ENCODE measurements around the gene PPP1R16B.
A peak's percentile ranks its signal among the peaks of the same experiment; 100 is the strongest.
"Not testable (repeated sequence)": the region's sequence is repeated elsewhere in the genome, so short reads cannot be mapped to it uniquely, and the experiment has no call there.

Gene PPP1R16B

DNA sequence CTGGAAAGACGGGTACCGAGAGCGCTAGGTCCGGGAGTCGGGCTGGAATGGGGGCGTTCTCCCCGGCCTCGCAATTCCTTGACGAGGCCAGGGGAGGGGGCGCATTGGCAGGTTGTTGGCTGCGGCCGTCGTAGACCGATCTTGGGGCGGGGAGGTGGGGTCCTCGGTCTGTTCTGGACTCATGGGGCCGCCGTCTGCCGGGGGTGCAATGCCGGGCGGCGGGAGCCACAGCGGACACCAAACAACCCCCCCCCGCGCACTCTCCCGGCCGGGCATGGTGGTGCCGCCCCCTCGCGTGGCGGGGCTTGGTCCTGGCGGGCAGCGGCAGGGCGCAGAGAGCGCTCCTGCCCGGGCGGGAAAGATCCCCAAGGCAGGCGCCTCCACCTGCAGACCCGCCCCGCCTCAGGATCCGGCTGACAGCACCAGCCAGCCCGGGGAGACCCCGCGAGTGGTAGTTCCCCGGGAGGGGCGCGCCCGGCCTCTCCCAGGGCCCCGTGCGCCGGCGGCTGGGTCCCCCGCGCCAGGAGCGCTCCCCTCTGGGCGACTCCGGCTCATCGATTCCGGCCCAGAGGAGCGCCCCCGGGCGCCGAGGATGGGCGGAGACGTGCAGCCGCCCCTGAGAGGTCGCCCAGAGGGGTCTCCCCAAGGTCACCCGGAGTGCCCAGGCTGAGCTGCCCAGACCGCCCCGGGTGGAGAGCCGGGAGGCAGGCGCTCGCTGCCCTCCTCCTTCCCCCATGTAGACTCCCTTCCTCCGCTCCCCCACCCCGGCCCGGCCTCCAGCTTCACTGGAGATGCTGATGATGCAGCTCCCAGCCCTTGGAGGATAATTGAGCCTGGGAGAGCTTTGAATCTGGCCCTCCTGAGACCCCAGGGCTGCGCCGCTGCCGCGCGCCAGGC, 709 bp downstream of the PPP1R16B start:
- no peaks in the 10 kb centered on the region for H3K36me3 ChIP-seq (ENCODE audit: control insufficient read depth in 1 of 2, insufficient read depth in 2 of 2, low read length in 2 of 2)
- peaks cover 9 to 13% of the 10 kb centered on the region in 2 donors for H3K4me1 ChIP-seq (ENCODE audit: control insufficient read depth in 1 of 2, insufficient read depth in 2 of 2, low read length in 2 of 2)
- H3K27me3 ChIP-seq (ENCODE audit: control insufficient read depth in 1 of 2, insufficient read depth in 2 of 2, low read length in 2 of 2), result peaks cover 17 to 28% of the 10 kb centered on the region in 2 donors
- no peaks in the 10 kb centered on the region for H3K9me3 ChIP-seq (ENCODE audit: control insufficient read depth in 1 of 2, low read length in 2 of 2)
- peak overlapping the region; percentile 66 for H3K27ac ChIP-seq (ENCODE audit: low read depth, low read length)
- H3K9ac ChIP-seq (ENCODE audit: low read depth in 1 of 2, low read length in 2 of 2), result peak overlapping the region; percentile 25 to 48
- H3K4me3 ChIP-seq (ENCODE audit: low read depth in 1 of 2, low read length in 2 of 2), result peak overlapping the region; percentile 59 to 69

DNA sequence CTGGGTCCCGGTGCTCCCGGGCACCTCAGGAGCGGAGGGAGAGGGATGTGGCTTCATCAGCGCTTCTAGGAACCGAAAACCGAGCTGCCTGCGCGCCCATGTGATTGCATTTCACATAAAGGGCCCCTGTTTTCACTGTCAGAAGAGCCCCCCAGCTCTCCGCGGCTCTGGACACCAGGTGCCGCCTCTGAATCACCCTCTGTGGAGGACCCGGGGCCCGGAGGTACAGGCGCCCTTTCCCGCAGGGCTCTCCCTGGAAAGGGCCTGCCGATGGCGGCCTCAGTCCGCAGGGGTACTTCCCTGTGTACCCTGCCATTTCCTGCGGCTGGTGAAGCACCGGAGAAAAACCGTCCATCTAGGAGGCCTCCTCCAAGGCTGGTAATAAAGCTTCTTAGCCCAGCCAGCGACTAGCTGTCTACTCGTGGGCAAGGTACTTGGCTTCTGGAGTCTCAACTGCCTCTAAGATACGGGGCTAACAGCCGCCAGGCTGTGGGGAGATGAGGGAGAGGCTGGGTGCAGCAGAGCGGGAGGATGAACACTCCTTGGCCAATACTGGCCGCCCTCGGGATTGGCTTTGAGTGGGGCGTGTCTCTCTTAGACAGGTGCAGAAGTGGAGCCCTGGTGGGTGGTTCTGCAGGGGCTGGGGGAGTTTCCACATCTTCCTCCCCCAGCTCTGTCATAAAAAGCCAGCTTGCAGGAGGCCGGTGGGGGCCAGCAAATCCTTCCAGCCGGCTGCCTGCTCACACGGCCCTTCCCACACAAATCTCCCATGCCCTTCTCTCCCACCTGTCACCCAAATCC, 1.6 kb downstream of the PPP1R16B start:
- Histone ChIP-seq H3K4me3 (ENCODE audit: low read depth in 1 of 2, low read length in 2 of 2) (peak overlapping the region; percentile 59 to 69), H3K4me1 (ENCODE audit: control insufficient read depth in 1 of 2, insufficient read depth in 2 of 2, low read length in 2 of 2) (peaks cover 9 to 13% of the 10 kb centered on the region in 2 donors), H3K27ac (ENCODE audit: low read depth, low read length) (peak overlapping the region; percentile 62), H3K27me3 (ENCODE audit: control insufficient read depth in 1 of 2, insufficient read depth in 2 of 2, low read length in 2 of 2) (peaks cover 17 to 28% of the 10 kb centered on the region in 2 donors), H3K9me3 (ENCODE audit: control insufficient read depth in 1 of 2, low read length in 2 of 2) (no peaks in the 10 kb centered on the region), H3K36me3 (ENCODE audit: control insufficient read depth in 1 of 2, insufficient read depth in 2 of 2, low read length in 2 of 2) (no peaks in the 10 kb centered on the region), H3K9ac (ENCODE audit: low read depth in 1 of 2, low read length in 2 of 2) (peak overlapping the region; percentile 22 to 35)

DNA sequence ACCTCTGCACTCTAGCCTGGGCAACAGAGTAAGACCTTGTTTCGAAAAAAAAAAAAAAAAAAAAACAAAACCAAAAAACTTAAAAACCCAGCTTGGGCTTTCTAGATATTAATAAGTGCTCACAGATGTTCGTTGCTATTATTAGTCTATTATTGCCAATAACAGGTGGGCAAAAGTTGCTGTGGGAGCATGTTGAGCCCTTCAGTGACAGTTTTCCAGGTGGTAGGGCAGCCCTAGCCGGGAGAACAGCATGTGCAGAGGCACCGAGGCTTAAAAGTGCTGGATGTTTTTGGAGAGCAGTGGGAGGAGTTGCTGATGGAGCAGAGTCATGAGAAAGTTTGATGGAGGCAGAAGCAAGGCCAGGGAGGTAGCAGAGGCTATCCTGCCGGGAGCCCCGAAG, 4.4 kb downstream of the PPP1R16B start:
- no peak overlapping the region for H3K27ac ChIP-seq (ENCODE audit: low read depth, low read length)
- no peaks in the 10 kb centered on the region for H3K36me3 ChIP-seq (ENCODE audit: control insufficient read depth in 1 of 2, insufficient read depth in 2 of 2, low read length in 2 of 2)
- H3K9me3 ChIP-seq (ENCODE audit: control insufficient read depth in 1 of 2, low read length in 2 of 2), result no peaks in the 10 kb centered on the region
- no peak overlapping the region for H3K9ac ChIP-seq (ENCODE audit: low read depth in 1 of 2, low read length in 2 of 2)
- H3K4me3 ChIP-seq (ENCODE audit: low read depth in 1 of 2, low read length in 2 of 2), result no peak overlapping the region
- peaks cover 5 to 17% of the 10 kb centered on the region in 2 donors for H3K4me1 ChIP-seq (ENCODE audit: control insufficient read depth in 1 of 2, insufficient read depth in 2 of 2, low read length in 2 of 2)
- peaks cover 15 to 28% of the 10 kb centered on the region in 2 donors for H3K27me3 ChIP-seq (ENCODE audit: control insufficient read depth in 1 of 2, insufficient read depth in 2 of 2, low read length in 2 of 2)

DNA sequence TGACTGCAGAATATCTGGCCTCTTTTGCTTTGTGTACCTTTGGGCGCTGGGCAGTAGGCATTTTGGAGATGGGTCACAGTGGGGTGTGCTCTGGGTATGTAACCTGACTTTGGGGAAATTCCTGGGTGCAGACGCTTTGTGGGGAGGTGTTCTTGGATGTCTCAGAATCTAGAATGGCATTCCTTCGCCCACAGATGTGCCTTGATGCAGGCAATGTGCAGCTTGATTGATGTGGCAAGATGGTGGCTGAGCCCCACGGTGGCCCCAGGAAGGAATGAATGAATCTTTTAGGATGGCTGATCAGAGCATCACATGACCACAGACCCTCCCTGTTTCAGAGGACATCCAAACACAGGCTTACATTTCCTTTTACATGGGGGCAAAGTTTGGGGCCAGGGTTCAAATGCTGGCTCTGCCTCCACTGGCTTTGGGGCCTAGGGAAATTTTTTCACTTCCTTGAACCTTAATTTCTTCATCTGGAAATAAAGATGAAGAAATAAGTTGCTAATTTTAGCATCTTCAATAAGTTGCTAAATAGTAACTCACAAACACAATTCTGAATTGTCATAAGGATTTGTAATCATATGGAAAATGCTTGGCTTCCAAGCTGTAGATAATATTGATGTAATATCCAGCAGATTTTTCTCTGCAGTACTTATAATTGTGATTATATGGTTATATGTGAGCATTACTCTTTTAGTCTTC, 5.6 kb downstream of the PPP1R16B start:
- peaks cover 5 to 17% of the 10 kb centered on the region in 2 donors for H3K4me1 ChIP-seq (ENCODE audit: control insufficient read depth in 1 of 2, insufficient read depth in 2 of 2, low read length in 2 of 2)
- H3K9me3 ChIP-seq (ENCODE audit: control insufficient read depth in 1 of 2, low read length in 2 of 2), result no peaks in the 10 kb centered on the region
- no peak overlapping the region for H3K4me3 ChIP-seq (ENCODE audit: low read depth in 1 of 2, low read length in 2 of 2)
- H3K36me3 ChIP-seq (ENCODE audit: control insufficient read depth in 1 of 2, insufficient read depth in 2 of 2, low read length in 2 of 2), result no peaks in the 10 kb centered on the region
- peaks cover 15 to 20% of the 10 kb centered on the region in 2 donors for H3K27me3 ChIP-seq (ENCODE audit: control insufficient read depth in 1 of 2, insufficient read depth in 2 of 2, low read length in 2 of 2)
- H3K27ac ChIP-seq (ENCODE audit: low read depth, low read length), result no peak overlapping the region
- no peak overlapping the region for H3K9ac ChIP-seq (ENCODE audit: low read depth in 1 of 2, low read length in 2 of 2)

DNA sequence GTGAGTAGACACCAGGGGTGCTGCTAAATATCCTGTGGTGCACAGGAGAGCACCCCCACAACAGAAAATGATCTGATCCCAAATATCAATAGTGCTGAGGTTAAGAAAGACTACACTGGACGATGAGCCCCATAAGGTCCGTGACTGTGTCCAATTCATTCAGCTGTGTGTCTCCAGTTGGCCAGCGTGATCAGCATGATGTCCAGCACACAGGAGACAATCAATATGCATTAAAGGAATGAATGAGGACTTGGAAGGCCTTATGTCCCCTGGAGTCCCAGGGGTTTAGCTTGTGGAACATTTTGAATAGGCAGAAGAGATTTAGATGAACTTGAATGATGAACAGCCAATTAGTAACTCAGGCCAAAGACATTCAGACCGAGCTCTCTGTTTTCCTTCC, 6.3 kb downstream of the PPP1R16B start:
- no peaks in the 10 kb centered on the region for H3K36me3 ChIP-seq (ENCODE audit: control insufficient read depth in 1 of 2, insufficient read depth in 2 of 2, low read length in 2 of 2)
- H3K27me3 ChIP-seq (ENCODE audit: control insufficient read depth in 1 of 2, insufficient read depth in 2 of 2, low read length in 2 of 2), result peaks cover 9 to 18% of the 10 kb centered on the region in 2 donors
- peaks cover 5 to 17% of the 10 kb centered on the region in 2 donors for H3K4me1 ChIP-seq (ENCODE audit: control insufficient read depth in 1 of 2, insufficient read depth in 2 of 2, low read length in 2 of 2)
- no peaks in the 10 kb centered on the region for H3K9me3 ChIP-seq (ENCODE audit: control insufficient read depth in 1 of 2, low read length in 2 of 2)
- H3K27ac ChIP-seq (ENCODE audit: low read depth, low read length), result no peak overlapping the region
- no peak overlapping the region for H3K9ac ChIP-seq (ENCODE audit: low read depth in 1 of 2, low read length in 2 of 2)
- no peak overlapping the region for H3K4me3 ChIP-seq (ENCODE audit: low read depth in 1 of 2, low read length in 2 of 2)

DNA sequence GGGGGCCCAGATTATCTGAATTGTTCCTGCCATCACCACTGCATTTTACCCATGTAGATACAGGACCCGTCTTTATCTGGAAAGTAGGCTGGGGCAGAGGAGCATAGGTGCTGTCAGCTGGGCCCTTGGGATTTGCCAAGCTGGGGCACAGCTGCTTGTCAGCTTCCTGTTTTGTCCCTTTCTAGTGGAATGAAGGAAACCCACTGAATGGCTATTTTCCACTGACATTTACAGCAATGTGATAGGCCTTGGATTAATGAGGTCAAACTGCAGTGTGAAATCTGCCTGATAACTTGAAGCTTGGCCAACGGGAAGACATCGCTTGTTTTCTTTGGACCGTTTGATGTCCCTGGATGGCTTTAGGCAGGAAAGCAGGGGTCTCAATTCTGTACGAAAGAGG, 6.7 kb downstream of the PPP1R16B start:
- Histone ChIP-seq H3K9ac (ENCODE audit: low read depth in 1 of 2, low read length in 2 of 2) (no peak overlapping the region), H3K4me3 (ENCODE audit: low read depth in 1 of 2, low read length in 2 of 2) (no peak overlapping the region), H3K27me3 (ENCODE audit: control insufficient read depth in 1 of 2, insufficient read depth in 2 of 2, low read length in 2 of 2) (peaks cover 7 to 14% of the 10 kb centered on the region in 2 donors), H3K9me3 (ENCODE audit: control insufficient read depth in 1 of 2, low read length in 2 of 2) (no peaks in the 10 kb centered on the region), H3K36me3 (ENCODE audit: control insufficient read depth in 1 of 2, insufficient read depth in 2 of 2, low read length in 2 of 2) (no peaks in the 10 kb centered on the region), H3K27ac (ENCODE audit: low read depth, low read length) (no peak overlapping the region), H3K4me1 (ENCODE audit: control insufficient read depth in 1 of 2, insufficient read depth in 2 of 2, low read length in 2 of 2) (peaks cover 5 to 13% of the 10 kb centered on the region in 2 donors)

DNA sequence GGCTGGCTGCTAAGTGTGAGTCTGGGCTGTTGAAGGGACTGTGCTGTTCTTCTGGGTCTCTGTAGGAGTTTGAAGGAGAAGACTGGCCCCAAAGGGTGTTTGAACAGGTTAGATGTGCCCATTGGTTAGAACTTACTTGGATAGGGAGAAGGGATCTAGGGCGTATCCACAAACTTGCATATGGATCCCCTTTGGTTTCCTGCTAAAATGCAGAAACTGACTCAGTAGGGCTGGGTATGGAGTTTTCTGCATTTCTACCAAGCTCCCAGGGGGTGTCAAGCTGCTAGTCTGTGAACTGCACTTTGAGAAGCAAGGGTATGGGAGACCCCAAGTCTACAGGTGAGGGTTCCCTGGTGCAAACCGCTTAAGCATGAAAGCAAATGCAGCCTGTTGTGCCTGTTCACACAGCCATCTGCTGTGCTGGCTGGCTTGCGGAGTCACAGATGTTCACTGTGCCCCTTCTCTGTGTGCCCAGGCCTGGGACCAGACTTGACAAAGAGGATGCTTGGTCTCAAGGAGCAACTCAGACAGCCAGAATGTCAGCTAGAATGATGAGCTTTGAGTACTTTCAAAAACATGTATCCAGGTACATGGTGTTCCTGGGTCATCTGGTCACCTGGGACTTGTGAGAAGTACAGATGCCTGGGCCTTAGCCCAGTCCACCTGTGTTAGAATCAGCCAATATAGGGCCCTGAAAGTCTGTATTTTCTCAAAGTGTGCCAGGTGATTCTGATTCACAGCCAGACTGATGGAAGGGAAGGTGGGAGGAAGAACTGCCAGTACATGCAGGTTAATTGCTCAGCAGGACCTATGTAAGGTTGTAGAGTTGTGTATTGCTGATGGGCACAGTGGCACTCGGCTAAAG, 7.4 kb downstream of the PPP1R16B start:
- H3K9me3 ChIP-seq (ENCODE audit: control insufficient read depth in 1 of 2, low read length in 2 of 2), result no peaks in the 10 kb centered on the region
- peaks cover 0 to 6% of the 10 kb centered on the region in 2 donors for H3K27me3 ChIP-seq (ENCODE audit: control insufficient read depth in 1 of 2, insufficient read depth in 2 of 2, low read length in 2 of 2)
- no peak overlapping the region for H3K27ac ChIP-seq (ENCODE audit: low read depth, low read length)
- H3K4me1 ChIP-seq (ENCODE audit: control insufficient read depth in 1 of 2, insufficient read depth in 2 of 2, low read length in 2 of 2), result peaks cover 0 to 8% of the 10 kb centered on the region in 2 donors
- H3K36me3 ChIP-seq (ENCODE audit: control insufficient read depth in 1 of 2, insufficient read depth in 2 of 2, low read length in 2 of 2), result no peaks in the 10 kb centered on the region
- H3K4me3 ChIP-seq (ENCODE audit: low read depth in 1 of 2, low read length in 2 of 2), result no peak overlapping the region
- no peak overlapping the region for H3K9ac ChIP-seq (ENCODE audit: low read depth in 1 of 2, low read length in 2 of 2)

DNA sequence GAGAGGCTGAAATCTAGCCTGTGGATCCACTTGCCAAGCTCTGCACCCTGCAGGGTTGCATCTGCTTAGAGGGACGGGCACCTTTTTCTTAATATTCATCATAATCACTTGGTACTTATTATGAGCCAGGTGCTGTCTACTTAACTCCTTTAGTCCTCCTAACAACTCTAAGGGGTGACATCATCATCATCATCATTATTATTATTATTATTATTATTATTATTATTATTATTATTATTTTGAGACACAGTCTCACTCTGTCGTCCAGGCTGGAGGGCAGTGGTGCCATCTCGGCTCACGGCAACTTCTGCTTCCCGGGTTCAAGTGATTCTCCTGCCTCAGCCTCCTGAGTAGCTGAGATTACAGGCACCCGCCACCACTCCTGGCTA, 8.1 kb downstream of the PPP1R16B start:
- not testable (repeated sequence) for H3K36me3 ChIP-seq (ENCODE audit: control insufficient read depth in 1 of 2, insufficient read depth in 2 of 2, low read length in 2 of 2); H3K4me1 ChIP-seq (ENCODE audit: control insufficient read depth in 1 of 2, insufficient read depth in 2 of 2, low read length in 2 of 2); H3K9ac ChIP-seq (ENCODE audit: low read depth in 1 of 2, low read length in 2 of 2); H3K9me3 ChIP-seq (ENCODE audit: control insufficient read depth in 1 of 2, low read length in 2 of 2); H3K4me3 ChIP-seq (ENCODE audit: low read depth in 1 of 2, low read length in 2 of 2); H3K27me3 ChIP-seq (ENCODE audit: control insufficient read depth in 1 of 2, insufficient read depth in 2 of 2, low read length in 2 of 2); H3K27ac ChIP-seq (ENCODE audit: low read depth, low read length)

DNA sequence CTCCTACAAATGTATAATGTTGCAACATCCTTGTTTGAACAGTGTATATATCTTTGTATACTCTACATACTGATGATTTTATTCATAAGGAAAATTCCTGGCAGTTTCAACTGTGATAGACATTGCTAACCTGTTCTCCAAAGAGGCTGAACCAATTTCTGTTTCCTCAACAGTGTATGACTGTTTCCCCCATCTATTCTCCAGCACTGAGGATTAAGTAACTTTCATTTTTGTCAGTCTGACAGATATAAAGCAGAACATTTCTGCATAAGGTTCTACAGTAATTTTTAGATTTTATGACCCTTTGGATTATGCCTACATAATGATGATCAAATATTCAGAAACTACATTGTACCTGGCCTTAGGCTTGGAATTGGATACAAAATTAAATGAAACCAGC, 9.9 kb downstream of the PPP1R16B start:
- Histone ChIP-seq H3K36me3 (ENCODE audit: control insufficient read depth in 1 of 2, insufficient read depth in 2 of 2, low read length in 2 of 2) (no peaks in the 10 kb centered on the region), H3K4me1 (ENCODE audit: control insufficient read depth in 1 of 2, insufficient read depth in 2 of 2, low read length in 2 of 2) (peaks cover 0 to 8% of the 10 kb centered on the region in 2 donors), H3K4me3 (ENCODE audit: low read depth in 1 of 2, low read length in 2 of 2) (no peak overlapping the region), H3K27ac (ENCODE audit: low read depth, low read length) (no peak overlapping the region), H3K9ac (ENCODE audit: low read depth in 1 of 2, low read length in 2 of 2) (no peak overlapping the region), H3K27me3 (ENCODE audit: control insufficient read depth in 1 of 2, insufficient read depth in 2 of 2, low read length in 2 of 2) (no peaks in the 10 kb centered on the region), H3K9me3 (ENCODE audit: control insufficient read depth in 1 of 2, low read length in 2 of 2) (no peaks in the 10 kb centered on the region)

Measured in duodenal mucosa (tissue), 2 donors.